Adrenal gland (tissue), 12 donors: ENCODE measurements around the gene SEPHS1. TPM values are rescaled to one million over a fixed set of nuclear protein-coding genes. Genes with fewer than 3 reads are reported as not detected.

Experiments used
- DNase-seq, 7 donors: peaks; one replicate each; pipeline ENCODE4 v3.0.0-alpha.2; 2019 to 2020
- H3K27ac ChIP-seq, 5 donors: fragments of 200-600 bp; sonication (generic) in 4 of 5; 1 replicate in 3 of 5; 2 replicates in 2 of 5; pipeline versions ENCODE4 v1.5.1 to v1.8.0; 2016 to 2020; ENCODE audit warnings: mild to moderate bottlenecking in 1 of 5
- H3K27me3 ChIP-seq: fragments of 200-600 bp; 2 replicates; pipeline ENCODE4 v1.8.0; 2021
- H3K36me3 ChIP-seq, 2 donors: fragments of 200-600 bp; replicated peaks in 1 of 2; 1 replicate in 1 of 2; 2 replicates in 1 of 2; pipeline versions ENCODE4 v1.5.1 to v1.8.0; 2018 to 2022
- H3K4me1 ChIP-seq, 2 donors: fragments of 200-600 bp; replicated peaks in 1 of 2; 1 replicate in 1 of 2; 2 replicates in 1 of 2; pipeline versions ENCODE4 v1.5.1 to v1.8.0; 2018 to 2021
- H3K4me3 ChIP-seq, 4 donors: fragments of 200-600 bp; sonication (generic) in 3 of 4; one replicate each; pipeline ENCODE4 v1.5.1; 2016 to 2018
- H3K9me3 ChIP-seq, 3 donors: fragments of 200-600 bp; sonication (generic) in 1 of 3; replicated peaks in 1 of 3; 1 replicate in 2 of 3; 2 replicates in 1 of 3; pipeline versions ENCODE4 v1.5.1 to v1.8.0; 2016 to 2021
- CTCF ChIP-seq, 6 experiments: fragments of 450-650 bp in 4 of 6; fragments of 200-600 bp in 2 of 6; sonication (generic) in 1 of 6; IDR thresholded peaks; 1 replicate in 5 of 6; 2 replicates in 1 of 6; pipeline versions ENCODE4 v1.5.1 to v1.8.0; 2016 to 2021; ENCODE audit warnings: antibody characterized with exemption in 6 of 6, mild to moderate bottlenecking in 2 of 6, moderate library complexity in 1 of 6
- POLR2A ChIP-seq, 2 donors: fragments of 450-650 bp; IDR thresholded peaks; one replicate each; pipeline ENCODE4 v1.6.1; 2017; ENCODE audit warnings: antibody characterized with exemption in 2 of 2, mild to moderate bottlenecking in 2 of 2, moderate library complexity in 1 of 2
- WGBS, 4 donors: extraction: QIAGEN DNeasy Blood & Tissue Kit in 2 of 4; methylation state at CpG; one replicate each; pipeline versions ENCODE4 v1.1.5 to v1.1.7; 2013 to 2017; 5-methylcytosine and 5-hydroxymethylcytosine counted together
- intact Hi-C, 2 donors: fragments of 100-400 bp; cut with DNase I; formaldehyde crosslinking; loops; one replicate each; pipeline versions ENCODE4 v1.14.1 to v1.15.0; 2022 to 2023
- polyA plus RNA-seq, 3 donors: library from polyadenylated mRNA; stranded (reverse); fragments of 200-250 nt in 2 of 3; fragments of 350-450 nt in 1 of 3; fragmentation: Illumina TruSeq in 1 of 3; extraction: RNeasy Lipid Tissue Mini Kit (QIAGEN cat#74804) in 1 of 3; gene quantifications; one replicate each; pipeline ENCODE4 v1.2.3, GENCODE V29; 2013 to 2014
- total RNA-seq, 9 donors: library from RNA; depleted of rRNA in 4 of 9; stranded (reverse); fragments of >200 nt in 4 of 9; fragments of 120-200 nt in 1 of 9; fragmentation: NEBNext Ultra II Directional in 1 of 9; extraction: Animal tissue kit (Norgen Biotek cat#: 25700) in 1 of 9; gene quantifications; one replicate each; pipeline versions ENCODE4 v1.1.0 to v1.2.4, GENCODE V29; 2013 to 2023
- donor health status: healthy with polysubstance abuse.
- donor health status: Bipolar disorder and iron deficiency.
- donor health status: DM: yes; HTN: yes; CAD: no.
- donor health status: DM: no; HTN: no; CAD: no.
- donor health status: DM: no; HTN: no; CAD: no.
- donor health status: DM: yes; HTN: yes; CAD: no.

SEPHS1 gene
- total and polyA plus RNA-seq, 12 donors: 24.5 to 91.1 (median 46.1) TPM

- no peak overlapping the region for H3K4me3 ChIP-seq
- no peaks in the 10 kb centered on the region for H3K9me3 ChIP-seq
- no peak for TF ChIP-seq CTCF (IDR thresholded peaks at IDR 0.05)
- TF ChIP-seq POLR2A (IDR thresholded peaks at IDR 0.05): no peak
- H3K36me3 ChIP-seq: peaks cover 0 to 45% of the 10 kb centered on the region in 2 donors
- H3K27ac ChIP-seq: no peak overlapping the region
- no peaks in the 10 kb centered on the region for H3K4me1 ChIP-seq
- intact Hi-C loops: no loop called here
- DNase-seq: no peak
- no peaks in the 10 kb centered on the region for H3K27me3 ChIP-seq
- 65 to 76% (median 74%) methylated on average over 7 of the region's 7 CpGs for WGBS, 4 donors
Observed at GRCh38 chr10:13319166-13319565, 28.9 kb downstream of the SEPHS1 start.

DNA sequence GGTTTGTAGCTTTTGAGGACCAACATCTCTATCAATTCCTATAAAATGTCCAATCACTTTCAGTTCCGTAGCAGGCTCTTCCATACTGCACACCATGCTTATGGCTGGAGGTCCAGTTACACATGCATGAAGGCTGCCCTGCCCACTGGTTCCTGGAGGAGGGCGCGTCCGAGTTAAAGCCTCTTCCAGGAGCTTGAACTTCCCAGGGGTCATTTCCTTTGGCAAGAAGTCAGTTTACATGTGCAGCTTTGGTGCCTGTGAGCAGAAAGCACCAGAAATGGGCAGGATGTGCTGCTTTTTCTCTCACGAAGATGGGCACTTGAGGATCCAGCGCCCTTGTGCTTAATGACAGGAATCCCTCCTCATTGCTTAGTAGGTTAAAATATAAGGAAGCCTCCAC lies 30.6 kb downstream of the SEPHS1 start:
- peaks cover 0 to 36% of the 10 kb centered on the region in 2 donors for H3K36me3 ChIP-seq
- H3K27ac ChIP-seq: no peak overlapping the region
- intact Hi-C loops: no loop called here
- H3K27me3 ChIP-seq: no peaks in the 10 kb centered on the region
- DNase-seq: peak in 3 of 7 donors; percentile 20 to 55 (median 31)
- no peaks in the 10 kb centered on the region for H3K4me1 ChIP-seq
- TF ChIP-seq POLR2A (IDR thresholded peaks at IDR 0.05) (no peak), CTCF (IDR thresholded peaks at IDR 0.05) (no peak)
- WGBS, 4 donors: 71 to 78% (median 72%) methylated on average over 6 of the region's 6 CpGs
- no peak overlapping the region for H3K4me3 ChIP-seq
- H3K9me3 ChIP-seq: no peaks in the 10 kb centered on the region

DNA sequence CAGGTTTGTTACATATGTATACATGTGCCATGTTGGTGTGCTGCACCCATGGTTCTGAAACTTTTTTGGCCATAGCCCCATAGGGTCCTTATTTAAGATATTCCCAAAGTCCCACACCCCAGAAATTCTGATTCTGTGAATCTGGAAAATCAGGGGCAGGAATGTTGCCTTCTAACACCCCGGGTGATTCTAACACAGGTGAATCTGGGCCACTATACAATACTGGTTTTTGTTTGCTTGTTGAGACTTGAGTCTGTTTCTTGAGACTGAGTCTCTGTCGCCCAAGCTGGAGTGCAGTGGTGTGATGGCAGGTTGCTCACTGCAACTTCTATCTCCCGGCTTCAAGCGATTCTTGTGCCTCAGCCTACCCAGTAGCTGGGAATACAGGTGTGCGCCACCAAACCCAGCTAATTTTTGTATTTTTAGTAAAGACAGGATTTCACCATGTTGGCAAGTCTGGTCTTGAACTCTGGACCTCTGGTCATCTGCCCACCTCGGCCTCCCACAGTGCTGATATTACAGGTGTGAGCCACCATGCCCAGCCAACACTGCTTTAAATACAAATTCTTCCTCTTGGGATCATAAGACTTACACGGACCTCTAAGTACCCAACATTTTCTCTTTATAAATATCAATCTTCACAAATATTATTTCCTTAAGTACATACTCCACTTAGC lies 31.3 kb downstream of the SEPHS1 start:
- Histone ChIP-seq H3K9me3 (no peaks in the 10 kb centered on the region), H3K27ac (no peak overlapping the region), H3K4me3 (no peak overlapping the region), H3K4me1 (no peaks in the 10 kb centered on the region), H3K36me3 (peaks cover 0 to 29% of the 10 kb centered on the region in 2 donors), H3K27me3 (no peaks in the 10 kb centered on the region)
- 93 to 97% (median 96%) methylated on average over 4 to 7 of the region's 7 CpGs for WGBS, 4 donors
- intact Hi-C loops: no loop called here
- DNase-seq: no peak
- no peak for TF ChIP-seq CTCF (IDR thresholded peaks at IDR 0.05)

GRCh38 chr10:13315361-13315760 lies 32.7 kb downstream of the SEPHS1 start:
- intact Hi-C loops: no loop called here
- Histone ChIP-seq H3K4me3 (no peak overlapping the region), H3K9me3 (no peaks in the 10 kb centered on the region), H3K4me1 (no peaks in the 10 kb centered on the region), H3K27me3 (no peaks in the 10 kb centered on the region), H3K36me3 (peaks cover 0 to 15% of the 10 kb centered on the region in 2 donors), H3K27ac (no peak overlapping the region)
- no peak for TF ChIP-seq POLR2A (IDR thresholded peaks at IDR 0.05)
- no peak for DNase-seq

DNA sequence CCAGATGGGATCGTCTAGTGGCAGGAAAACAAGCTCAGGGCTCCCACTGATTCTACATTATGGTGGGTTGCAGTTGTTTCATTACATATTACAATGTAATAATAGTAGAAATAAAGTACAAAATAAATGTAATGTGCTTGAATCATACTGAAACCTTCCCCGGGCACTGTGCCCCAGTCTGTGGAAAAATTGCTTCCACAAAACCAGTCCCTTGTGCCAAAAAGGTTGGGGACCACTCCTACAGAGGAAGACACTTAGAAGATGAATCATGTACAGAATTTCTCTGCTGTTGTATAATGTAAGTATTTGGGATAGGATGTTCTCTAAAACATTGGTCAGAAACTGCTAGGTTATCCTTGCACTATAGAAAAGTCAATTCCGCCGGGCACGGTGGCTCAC lies 36.9 kb downstream of the SEPHS1 start:
- TF ChIP-seq CTCF (IDR thresholded peaks at IDR 0.05) (no peak), POLR2A (IDR thresholded peaks at IDR 0.05) (no peak)

More for the DNA sequence above, 36.9 kb downstream of the SEPHS1 start:
- H3K4me1 ChIP-seq: no peaks in the 10 kb centered on the region
- H3K9me3 ChIP-seq: no peaks in the 10 kb centered on the region
- WGBS, 4 donors: 71 to 84% (median 80%) methylated on average over 5 of the region's 5 CpGs
- no peak for DNase-seq
- H3K27me3 ChIP-seq: no peaks in the 10 kb centered on the region
- no peak overlapping the region for H3K4me3 ChIP-seq
- no peaks in the 10 kb centered on the region for H3K36me3 ChIP-seq
- H3K27ac ChIP-seq: no peak overlapping the region
- intact Hi-C loops: no loop called here
